Lung (tissue), 12 donors: Measurements from ENCODE around the gene CD7. TPM values are rescaled to one million over a fixed set of nuclear protein-coding genes. Genes with fewer than 3 reads are reported as not detected.

ENCODE experiments used
- ATAC-seq: fragments of 200-7000 bp; cut with Tn5 transposase; one replicate; pipeline ENCODE4 v1.9.1; 2020; ENCODE audit warnings: moderate number of reproducible peaks; ENCODE audit not compliant: insufficient read depth, low FRiP score
- DNase-seq, 3 donors: peaks; one replicate each; pipeline ENCODE4 v3.0.0-alpha.2; 2013 to 2017
- H3K27ac ChIP-seq, 2 donors: one replicate each; pipeline ENCODE4 v1.5.1; 2013; ENCODE audit warnings: mild to moderate bottlenecking in 2 of 2, moderate library complexity in 2 of 2, control low read depth in 1 of 2, inconsistent platforms in 1 of 2, low read depth in 1 of 2, low read length in 1 of 2
- H3K27me3 ChIP-seq, 3 donors: one replicate each; pipeline ENCODE4 v1.5.1; 2013; ENCODE audit warnings: low read length in 2 of 3; ENCODE audit not compliant: control insufficient read depth in 3 of 3, insufficient read depth in 3 of 3
- H3K36me3 ChIP-seq, 4 donors: one replicate each; pipeline ENCODE4 v1.5.1; 2013; ENCODE audit warnings: low read length in 4 of 4, mild to moderate bottlenecking in 1 of 4, moderate library complexity in 1 of 4; ENCODE audit not compliant: control insufficient read depth in 4 of 4, insufficient read depth in 4 of 4
- H3K4me1 ChIP-seq, 5 donors: one replicate each; pipeline ENCODE4 v1.5.1; 2013; ENCODE audit warnings: low read length in 5 of 5, mild to moderate bottlenecking in 2 of 5, moderate library complexity in 1 of 5; ENCODE audit not compliant: control insufficient read depth in 5 of 5, insufficient read depth in 5 of 5
- H3K4me3 ChIP-seq: one replicate; pipeline ENCODE4 v1.5.1; 2013; ENCODE audit warnings: mild to moderate bottlenecking, control low read depth, moderate library complexity
- H3K9ac ChIP-seq, 2 donors: one replicate each; pipeline ENCODE4 v1.5.1; 2013; ENCODE audit warnings: low read length in 2 of 2, control low read depth in 1 of 2; ENCODE audit not compliant: insufficient read depth in 1 of 2
- H3K9me3 ChIP-seq, 4 donors: one replicate each; pipeline ENCODE4 v1.5.1; 2013; ENCODE audit warnings: low read length in 3 of 4, mild to moderate bottlenecking in 1 of 4, moderate library complexity in 1 of 4; ENCODE audit not compliant: control insufficient read depth in 4 of 4, insufficient read depth in 3 of 4
- WGBS, 2 donors: extraction: QIAGEN DNeasy Blood & Tissue Kit; methylation state at CpG; one replicate each; pipeline ENCODE4 v1.1.7; 2013; 5-methylcytosine and 5-hydroxymethylcytosine counted together
- polyA plus RNA-seq, 2 donors: library from polyadenylated mRNA; stranded (reverse); fragments of 200-250 nt; gene quantifications; one replicate each; pipeline ENCODE4 v1.2.1, GENCODE V29; 2013
- total RNA-seq, 2 donors: library from RNA; depleted of rRNA in 1 of 2; stranded (reverse); fragments of >200 nt in 1 of 2; gene quantifications; one replicate each; pipeline ENCODE4 v1.2.1, GENCODE V29; 2014 to 2021
- TF ChIP-seq, protein P1 (sequence below): IDR thresholded peaks from 2 replicates; pipeline ENCODE4 v1.5.1; 2012; ENCODE audit warnings: mild to moderate bottlenecking; ENCODE audit errors: control extremely low read depth, extremely low read depth
- donor health status: control.
- donor health status: control.
- donor health status: Bipolar disorder and iron deficiency.
- donor health status: healthy.
- donor health status: DM: yes; HTN: yes; CAD: no.

CD7 gene
- total and polyA plus RNA-seq, 4 donors: 2.3 to 10.7 (median 6.1) TPM

DNA sequence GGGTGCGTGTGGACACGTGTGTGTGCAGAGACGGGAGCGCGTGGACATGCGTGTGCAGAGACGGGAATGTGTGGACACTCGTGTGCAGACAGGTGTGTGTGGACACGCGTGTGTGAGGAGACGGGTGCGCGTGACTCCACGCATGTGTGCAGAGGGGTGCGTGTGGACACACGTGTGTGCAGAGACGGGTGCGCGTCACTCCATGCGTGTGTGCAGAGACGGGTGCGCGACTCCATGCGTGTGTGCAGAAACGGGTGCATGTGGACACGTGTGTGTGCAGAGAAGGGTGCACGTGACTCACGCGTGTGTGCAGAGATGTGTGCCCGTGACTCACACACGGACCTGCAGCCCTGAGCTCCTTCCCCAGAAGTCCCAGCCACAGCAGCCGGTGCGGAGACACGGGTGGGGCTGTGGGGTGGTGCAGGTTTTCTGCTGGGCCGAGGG is 2.2 kb upstream of the CD7 start:
- H3K27ac ChIP-seq: no peak overlapping the region
- H3K9me3 ChIP-seq: no peaks in the 10 kb centered on the region
- peaks cover 0 to 4% (median 0%) of the 10 kb centered on the region in 4 donors for H3K36me3 ChIP-seq
- no peak overlapping the region for H3K4me3 ChIP-seq
- H3K4me1 ChIP-seq: peaks cover 0 to 7% (median 3%) of the 10 kb centered on the region in 5 donors
- H3K9ac ChIP-seq: no peak overlapping the region
- WGBS, 2 donors: 94 to 95% methylated on average over 35 of the region's 35 CpGs
- TF ChIP-seq, protein P1, sequence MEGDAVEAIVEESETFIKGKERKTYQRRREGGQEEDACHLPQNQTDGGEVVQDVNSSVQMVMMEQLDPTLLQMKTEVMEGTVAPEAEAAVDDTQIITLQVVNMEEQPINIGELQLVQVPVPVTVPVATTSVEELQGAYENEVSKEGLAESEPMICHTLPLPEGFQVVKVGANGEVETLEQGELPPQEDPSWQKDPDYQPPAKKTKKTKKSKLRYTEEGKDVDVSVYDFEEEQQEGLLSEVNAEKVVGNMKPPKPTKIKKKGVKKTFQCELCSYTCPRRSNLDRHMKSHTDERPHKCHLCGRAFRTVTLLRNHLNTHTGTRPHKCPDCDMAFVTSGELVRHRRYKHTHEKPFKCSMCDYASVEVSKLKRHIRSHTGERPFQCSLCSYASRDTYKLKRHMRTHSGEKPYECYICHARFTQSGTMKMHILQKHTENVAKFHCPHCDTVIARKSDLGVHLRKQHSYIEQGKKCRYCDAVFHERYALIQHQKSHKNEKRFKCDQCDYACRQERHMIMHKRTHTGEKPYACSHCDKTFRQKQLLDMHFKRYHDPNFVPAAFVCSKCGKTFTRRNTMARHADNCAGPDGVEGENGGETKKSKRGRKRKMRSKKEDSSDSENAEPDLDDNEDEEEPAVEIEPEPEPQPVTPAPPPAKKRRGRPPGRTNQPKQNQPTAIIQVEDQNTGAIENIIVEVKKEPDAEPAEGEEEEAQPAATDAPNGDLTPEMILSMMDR: no peak
- DNase-seq (no peak), ATAC-seq (no peak)
- H3K27me3 ChIP-seq: peaks cover 0 to 23% (median 0%) of the 10 kb centered on the region in 3 donors

DNA sequence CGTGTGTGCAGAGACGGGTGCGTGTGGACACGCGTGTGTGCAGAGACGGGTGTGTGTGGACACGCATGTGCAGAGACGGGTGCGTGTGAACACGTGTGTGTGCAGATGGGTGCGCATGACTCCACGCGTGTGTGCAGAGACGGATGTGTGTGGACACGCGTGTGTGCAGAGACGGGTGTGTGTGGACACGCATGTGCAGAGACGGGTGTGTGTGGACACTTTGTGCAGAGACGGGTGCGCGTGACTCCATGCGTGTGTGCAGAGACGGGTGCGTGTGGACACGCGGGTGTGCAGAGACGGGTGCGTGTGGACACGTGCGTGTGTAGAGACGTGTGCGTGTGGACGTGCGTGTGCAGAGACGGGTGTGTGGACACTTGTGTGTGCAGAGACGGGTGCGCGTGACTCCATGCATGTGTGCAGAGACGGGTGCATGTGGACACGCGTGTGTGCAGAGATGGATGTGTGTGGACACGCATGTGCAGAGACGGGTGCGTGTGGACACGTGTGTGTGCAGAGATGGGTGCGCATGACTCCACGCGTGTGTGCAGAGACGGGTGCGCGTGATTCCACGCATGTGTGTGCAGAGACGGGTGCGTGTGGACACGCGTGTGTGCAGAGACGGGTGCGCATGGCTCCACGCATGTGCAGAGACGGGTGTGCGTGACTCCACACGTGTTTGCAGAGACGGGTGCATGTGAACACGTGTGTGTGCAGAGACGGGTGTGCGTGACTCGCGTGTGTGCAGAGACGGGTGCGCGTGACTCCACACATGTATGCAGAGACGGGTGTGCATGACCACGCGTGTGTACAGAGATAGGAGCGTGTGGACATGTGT is 1.6 kb upstream of the CD7 start:
- 95 to 97% methylated on average over 76 of the region's 76 CpGs for WGBS, 2 donors
- DNase-seq (no peak), ATAC-seq (no peak)
- no peak overlapping the region for H3K4me3 ChIP-seq
- H3K9ac ChIP-seq: no peak overlapping the region
- no peaks in the 10 kb centered on the region for H3K9me3 ChIP-seq
- peaks cover 0 to 4% (median 0%) of the 10 kb centered on the region in 4 donors for H3K36me3 ChIP-seq
- H3K27me3 ChIP-seq: peaks cover 0 to 23% (median 0%) of the 10 kb centered on the region in 3 donors
- TF ChIP-seq, protein P1: no peak
- H3K4me1 ChIP-seq: peaks cover 0 to 7% (median 3%) of the 10 kb centered on the region in 5 donors
- no peak overlapping the region for H3K27ac ChIP-seq

DNA sequence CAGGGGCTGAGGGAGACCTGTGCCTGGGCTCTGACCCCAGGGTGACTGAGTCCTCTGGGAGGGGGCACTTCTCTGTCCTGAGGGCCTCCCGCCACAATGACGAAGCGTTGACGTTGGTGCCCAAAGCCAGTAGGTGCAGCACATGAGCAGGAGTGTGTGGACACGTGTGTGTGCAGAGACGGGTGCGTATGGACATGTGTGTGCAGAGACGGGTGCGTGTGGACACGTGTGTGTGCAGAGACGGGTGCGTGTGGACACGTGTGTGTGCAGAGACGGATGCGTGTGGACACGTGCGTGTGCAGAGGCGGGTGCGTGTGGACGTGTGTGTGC is 726 bp upstream of the CD7 start:
- no peak overlapping the region for H3K9ac ChIP-seq
- H3K27ac ChIP-seq: no peak overlapping the region
- DNase-seq: no peak
- no peak overlapping the region for H3K4me3 ChIP-seq
- no peaks in the 10 kb centered on the region for H3K9me3 ChIP-seq
- H3K36me3 ChIP-seq: peaks cover 0 to 2% (median 0%) of the 10 kb centered on the region in 4 donors
- H3K4me1 ChIP-seq: peaks cover 0 to 7% (median 3%) of the 10 kb centered on the region in 5 donors
- TF ChIP-seq, protein P1: no peak
- H3K27me3 ChIP-seq: peaks cover 0 to 20% (median 0%) of the 10 kb centered on the region in 3 donors
- WGBS, 2 donors: 95 to 98% methylated on average over 20 of the region's 20 CpGs
- ATAC-seq: no peak
